ENCODE measurements around the gene FRMD3.

GRCh38 chr9:83434254-83434653 lies 103.9 kb downstream of the FRMD3 start:
- TF ChIP-seq CTCF (IDR thresholded peaks at IDR 0.05): no peak
- TF ChIP-seq POLR2A (IDR thresholded peaks at IDR 0.05): no peak
